NCI-H748 treated with DMSO at 0.1 percent for 48 hours (cell line): Measurements from ENCODE around the gene FANCC.
"Not testable (repeated sequence)": the region's sequence is repeated elsewhere in the genome, so short reads cannot be mapped to it uniquely, and the experiment has no call there.

Experiments used
- DNase-seq: peaks from one replicate; lab custom pipeline; 2025; lab: John Stamatoyannopoulos, UW

FANCC gene

GRCh38 chr9:95283673-95284072, 33.8 kb downstream of the FANCC start:
- DNase-seq: no peak

GRCh38 chr9:95282332-95282731, 35.2 kb downstream of the FANCC start:
- DNase-seq: no peak

GRCh38 chr9:95280745-95281144, 36.8 kb downstream of the FANCC start:
- no peak for DNase-seq

GRCh38 chr9:95277509-95277908, 40.0 kb downstream of the FANCC start:
- no peak for DNase-seq

GRCh38 chr9:95276395-95276954, 41.0 kb downstream of the FANCC start:
- no peak for DNase-seq

- not testable (repeated sequence) for DNase-seq
Measured at GRCh38 chr9:95274160-95274559, 43.3 kb downstream of the FANCC start.

- no peak for DNase-seq
Measured at GRCh38 chr9:95273369-95274022, 44.0 kb downstream of the FANCC start.

GRCh38 chr9:95272830-95273229, 44.7 kb downstream of the FANCC start:
- DNase-seq: no peak

- no peak for DNase-seq
Measured at GRCh38 chr9:95270790-95271189, 46.7 kb downstream of the FANCC start.

- DNase-seq: not testable (repeated sequence)
Measured at GRCh38 chr9:95269803-95270773, 47.4 kb downstream of the FANCC start.

- peak; percentile 10 for DNase-seq
Measured at GRCh38 chr9:95268681-95269080, 48.8 kb downstream of the FANCC start.

GRCh38 chr9:95266649-95267048, 50.9 kb downstream of the FANCC start:
- no peak for DNase-seq

GRCh38 chr9:95265960-95266359, 51.5 kb downstream of the FANCC start:
- no peak for DNase-seq

- no peak for DNase-seq
Measured at GRCh38 chr9:95264954-95265615, 52.4 kb downstream of the FANCC start.

- DNase-seq: no peak
Measured at GRCh38 chr9:95261890-95262289, 55.6 kb downstream of the FANCC start.

- DNase-seq: peak; percentile 72
Measured at GRCh38 chr9:95250462-95251221, 66.9 kb downstream of the FANCC start.

GRCh38 chr9:95249986-95250385, 67.5 kb downstream of the FANCC start:
- peak; percentile 88 for DNase-seq

GRCh38 chr9:95246547-95246946, 71.0 kb downstream of the FANCC start:
- DNase-seq: no peak

GRCh38 chr9:95242613-95243012, 74.9 kb downstream of the FANCC start:
- no peak for DNase-seq

- no peak for DNase-seq
Measured at GRCh38 chr9:95239071-95239470, 78.4 kb downstream of the FANCC start.

- DNase-seq: no peak
Measured at GRCh38 chr9:95237336-95237735, 80.2 kb downstream of the FANCC start.

- DNase-seq: no peak
Measured at GRCh38 chr9:95230046-95230445, 87.5 kb downstream of the FANCC start.
